Transverse colon (tissue), 4 donors: Measurements from ENCODE around the gene DMD. TPM values are rescaled to one million over a fixed set of nuclear protein-coding genes. Genes with fewer than 3 reads are reported as not detected.

Experiments
- DNase-seq: peaks from one replicate; pipeline ENCODE4 v3.0.0-alpha.2; 2019
- H3K27ac ChIP-seq, 4 donors: fragments of 200-600 bp; sonication (generic); 2 replicates each; pipeline ENCODE4 v1.5.1; 2016 to 2018; ENCODE audit warnings: inconsistent platforms in 4 of 4
- H3K27me3 ChIP-seq: fragments of 200-600 bp; sonication (generic); 2 replicates; pipeline ENCODE4 v1.5.1; 2017; ENCODE audit warnings: inconsistent platforms
- H3K36me3 ChIP-seq, 4 donors: fragments of 200-600 bp; sonication (generic); 2 replicates each; pipeline ENCODE4 v1.5.1; 2017 to 2019; ENCODE audit warnings: inconsistent platforms in 4 of 4
- H3K4me1 ChIP-seq, 4 donors: fragments of 200-600 bp; sonication (generic); 2 replicates each; pipeline ENCODE4 v1.5.1; 2017 to 2020; ENCODE audit warnings: inconsistent platforms in 4 of 4
- H3K4me3 ChIP-seq, 4 donors: fragments of 200-600 bp; sonication (generic); 1 replicate in 1 of 4; 2 replicates in 3 of 4; pipeline versions ENCODE4 v1.5.1 to v1.6.1; 2017 to 2019; ENCODE audit warnings: inconsistent platforms in 4 of 4
- H3K9me3 ChIP-seq, 2 donors: fragments of 200-600 bp; sonication (generic); 2 replicates each; pipeline ENCODE4 v1.5.1; 2017 to 2019; ENCODE audit warnings: inconsistent platforms in 2 of 2
- EP300 ChIP-seq: sonication (generic); formaldehyde crosslinking; IDR thresholded peaks from one replicate; pipeline ENCODE4 v1.6.1; 2017; ENCODE audit warnings: antibody characterized with exemption, low read depth
- POLR2A ChIP-seq: fragments of 450-650 bp; IDR thresholded peaks from one replicate; pipeline ENCODE4 v1.6.1; 2016; ENCODE audit warnings: antibody characterized with exemption, mild to moderate bottlenecking, moderate library complexity
- POLR2AphosphoS5 ChIP-seq, 3 donors: sonication (generic); formaldehyde crosslinking; IDR thresholded peaks; one replicate each; pipeline ENCODE4 v1.6.1; 2016; ENCODE audit warnings: antibody characterized with exemption in 3 of 3
- WGBS, 2 donors: methylation state at CpG; one replicate each; pipeline ENCODE4 v1.1.5; 2018; ENCODE audit warnings: low coverage in 1 of 2; 5-methylcytosine and 5-hydroxymethylcytosine counted together
- in situ Hi-C, 4 donors: fragments of 200-750 bp; cut with MboI; loops; one replicate each; pipeline versions ENCODE4 v1.15.0 to v1.15.1; 2017; ENCODE audit warnings: low sequenced_read_pairs in 3 of 4, low pct_ligation_motif_present in 1 of 4, low pct_unique_long_range_greater_than_20kb in 1 of 4
- intact Hi-C: fragments of 100-400 bp; cut with DNase I; formaldehyde crosslinking; loops from one replicate; pipeline ENCODE4 v1.15.1; 2023; ENCODE audit warnings: low total_unique reads
- total RNA-seq, 4 donors: library from RNA; depleted of rRNA; stranded (reverse); fragments of >200 nt; gene quantifications; one replicate each; pipeline ENCODE4 v1.1.0, GENCODE V29; 2016
- TF ChIP-seq, protein P1 (sequence below), 5 experiments: fragments of 200-600 bp in 3 of 5; fragments of 450-650 bp in 2 of 5; sonication (generic) in 3 of 5; IDR thresholded peaks; 1 replicate in 2 of 5; 2 replicates in 3 of 5; pipeline ENCODE4 v1.5.1; 2016 to 2017; ENCODE audit warnings: antibody characterized with exemption in 5 of 5, inconsistent platforms in 3 of 5, mild to moderate bottlenecking in 2 of 5, moderate library complexity in 1 of 5

DMD gene
- total RNA-seq, 4 donors from 2014 or later: 20.9 to 44.6 (median 32.5) TPM

DNA sequence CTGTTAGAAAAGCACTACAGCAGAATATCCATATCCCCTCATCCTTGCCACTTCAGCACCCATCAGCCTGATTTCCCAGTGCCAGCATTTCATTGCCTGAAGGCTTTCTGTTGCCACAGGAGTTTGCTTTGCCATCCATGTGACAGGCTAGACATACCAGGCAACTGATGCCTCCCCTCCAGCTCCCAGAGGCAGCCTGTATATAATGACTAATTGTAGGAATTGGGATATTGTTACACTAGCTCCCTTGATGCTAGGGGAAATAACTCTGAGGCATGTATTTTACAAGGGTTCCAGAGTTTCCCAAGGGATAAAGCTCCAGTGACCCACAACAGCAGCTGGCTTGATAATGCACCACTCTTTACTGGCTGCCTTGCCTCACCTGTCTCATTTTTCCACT is 1531.5 kb downstream of the DMD start:
- no peaks in the 10 kb centered on the region for H3K9me3 ChIP-seq
- H3K4me3 ChIP-seq: no peak overlapping the region
- intact Hi-C loops (no loop called here), in situ Hi-C loops (no loop called here)
- no peaks in the 10 kb centered on the region for H3K27me3 ChIP-seq
- no peaks in the 10 kb centered on the region for H3K4me1 ChIP-seq
- H3K27ac ChIP-seq: no peak overlapping the region
- TF ChIP-seq, protein P1, sequence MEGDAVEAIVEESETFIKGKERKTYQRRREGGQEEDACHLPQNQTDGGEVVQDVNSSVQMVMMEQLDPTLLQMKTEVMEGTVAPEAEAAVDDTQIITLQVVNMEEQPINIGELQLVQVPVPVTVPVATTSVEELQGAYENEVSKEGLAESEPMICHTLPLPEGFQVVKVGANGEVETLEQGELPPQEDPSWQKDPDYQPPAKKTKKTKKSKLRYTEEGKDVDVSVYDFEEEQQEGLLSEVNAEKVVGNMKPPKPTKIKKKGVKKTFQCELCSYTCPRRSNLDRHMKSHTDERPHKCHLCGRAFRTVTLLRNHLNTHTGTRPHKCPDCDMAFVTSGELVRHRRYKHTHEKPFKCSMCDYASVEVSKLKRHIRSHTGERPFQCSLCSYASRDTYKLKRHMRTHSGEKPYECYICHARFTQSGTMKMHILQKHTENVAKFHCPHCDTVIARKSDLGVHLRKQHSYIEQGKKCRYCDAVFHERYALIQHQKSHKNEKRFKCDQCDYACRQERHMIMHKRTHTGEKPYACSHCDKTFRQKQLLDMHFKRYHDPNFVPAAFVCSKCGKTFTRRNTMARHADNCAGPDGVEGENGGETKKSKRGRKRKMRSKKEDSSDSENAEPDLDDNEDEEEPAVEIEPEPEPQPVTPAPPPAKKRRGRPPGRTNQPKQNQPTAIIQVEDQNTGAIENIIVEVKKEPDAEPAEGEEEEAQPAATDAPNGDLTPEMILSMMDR (IDR thresholded peaks at IDR 0.05): no peak
- no peak for TF ChIP-seq POLR2A
- no peak for TF ChIP-seq POLR2AphosphoS5 (IDR thresholded peaks at IDR 0.05)
- TF ChIP-seq EP300: no peak
- H3K36me3 ChIP-seq: no peaks in the 10 kb centered on the region
- no peak for DNase-seq

DNA sequence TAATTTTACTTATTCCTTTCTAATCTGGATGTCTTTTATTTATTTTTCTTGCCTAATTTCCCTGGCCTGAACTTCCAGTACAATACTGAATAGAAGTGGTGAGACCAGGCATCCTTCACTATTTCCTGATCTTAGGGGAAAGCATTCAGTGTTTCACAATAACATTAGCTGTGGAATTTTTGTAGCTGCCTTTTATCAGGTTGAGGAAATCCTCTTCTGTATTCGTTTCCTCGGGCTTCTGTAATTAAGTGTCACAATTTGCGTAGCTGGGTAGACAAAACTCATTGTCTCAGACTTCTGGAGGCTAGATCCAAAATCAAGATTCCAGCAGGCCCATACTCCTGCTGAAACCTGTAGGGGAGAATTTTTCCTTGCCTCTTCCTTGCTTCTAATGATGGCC is 1541.1 kb downstream of the DMD start:
- no peak for DNase-seq
- H3K27me3 ChIP-seq: no peaks in the 10 kb centered on the region
- H3K27ac ChIP-seq: no peak overlapping the region
- no peaks in the 10 kb centered on the region for H3K4me1 ChIP-seq
- H3K9me3 ChIP-seq: no peaks in the 10 kb centered on the region
- WGBS, 2 donors: 80% methylated on average over 3 of the region's 3 CpGs; no CpG with 5 or more reads in 1 of the 2 donors
- intact Hi-C loops (no loop called here), in situ Hi-C loops (loop anchor here in 3 of 4 donors (25.0 kb wide), 3 partner anchors 92 to 633 kb away; no protein-coding TSS in a partner anchor)
- H3K36me3 ChIP-seq: no peaks in the 10 kb centered on the region
- no peak overlapping the region for H3K4me3 ChIP-seq
- TF ChIP-seq, protein P1 (IDR thresholded peaks at IDR 0.05): no peak
- TF ChIP-seq EP300 (no peak), POLR2A (no peak), POLR2AphosphoS5 (IDR thresholded peaks at IDR 0.05) (no peak)

DNA sequence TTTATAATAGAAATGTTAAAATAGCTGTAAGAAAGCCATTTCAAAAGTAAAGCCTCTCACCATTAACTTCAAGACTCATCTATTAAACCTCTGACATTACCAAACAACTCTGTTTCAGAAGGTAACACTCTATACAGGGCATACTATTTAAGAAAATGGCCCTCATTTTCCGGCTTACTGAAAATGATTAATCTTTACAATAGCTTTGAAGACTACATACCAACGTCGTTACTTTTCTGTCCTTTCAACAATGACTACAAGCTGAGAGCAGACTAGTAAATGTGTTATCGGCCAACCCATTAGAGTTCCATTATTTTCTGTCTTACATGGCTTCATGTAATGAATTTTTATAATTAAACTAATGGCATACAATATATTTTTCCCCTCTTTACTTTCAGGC is 1545.9 kb downstream of the DMD start:
- no peak for TF ChIP-seq EP300
- no peak for TF ChIP-seq POLR2AphosphoS5 (IDR thresholded peaks at IDR 0.05)
- TF ChIP-seq, protein P1 (IDR thresholded peaks at IDR 0.05): no peak
- TF ChIP-seq POLR2A: no peak
- Histone ChIP-seq H3K9me3 (no peaks in the 10 kb centered on the region), H3K27ac (no peak overlapping the region), H3K36me3 (no peaks in the 10 kb centered on the region), H3K4me3 (no peak overlapping the region), H3K4me1 (no peaks in the 10 kb centered on the region), H3K27me3 (no peaks in the 10 kb centered on the region)
- no peak for DNase-seq
- in situ Hi-C loops: loop anchor here in 3 of 4 donors (25.0 kb wide), 3 partner anchors 97 to 628 kb away; no protein-coding TSS in a partner anchor
- WGBS, 2 donors: 40 to 67% methylated on average over 2 to 4 of the region's 4 CpGs
- intact Hi-C loops: no loop called here

DNA sequence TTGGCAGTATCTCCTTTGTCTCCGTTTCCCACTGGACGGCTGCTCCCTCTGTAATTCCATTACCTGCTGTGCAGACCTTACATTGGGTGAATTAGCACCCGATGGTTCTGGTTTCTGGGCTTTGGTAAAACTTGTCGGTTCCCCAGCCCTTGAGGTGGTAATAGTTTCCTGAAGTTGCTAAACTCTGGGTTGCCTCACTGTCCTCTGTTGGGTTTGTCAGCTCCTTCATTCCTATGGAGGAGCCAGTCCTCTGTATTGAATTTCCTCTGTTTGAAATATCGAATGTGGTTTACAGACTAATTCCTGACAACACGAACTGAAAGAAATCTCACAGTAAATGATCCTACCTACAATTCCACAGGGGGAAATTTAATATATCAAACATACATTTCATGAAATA is 1548.2 kb downstream of the DMD start:
- Histone ChIP-seq H3K27me3 (no peaks in the 10 kb centered on the region), H3K4me1 (no peaks in the 10 kb centered on the region), H3K9me3 (no peaks in the 10 kb centered on the region), H3K27ac (no peak overlapping the region), H3K36me3 (no peaks in the 10 kb centered on the region), H3K4me3 (no peak overlapping the region)
- intact Hi-C loops (no loop called here), in situ Hi-C loops (loop anchor here in 3 of 4 donors (25.0 kb wide), 3 partner anchors 99 to 626 kb away; no protein-coding TSS in a partner anchor)
- TF ChIP-seq, protein P1 (IDR thresholded peaks at IDR 0.05): no peak
- TF ChIP-seq POLR2A: no peak
- no peak for TF ChIP-seq EP300
- no peak for TF ChIP-seq POLR2AphosphoS5 (IDR thresholded peaks at IDR 0.05)
- 82% methylated on average over 6 of the region's 6 CpGs; no CpG with 5 or more reads in 1 of the 2 donors for WGBS, 2 donors
- DNase-seq: no peak
